ENCODE data around the gene RPRD1B. TPM values are rescaled to one million over a fixed set of nuclear protein-coding genes. Genes with fewer than 3 reads are reported as not detected.

RPRD1B gene
- 21.4 and 29.5 TPM in 2 replicates for total RNA-seq

DNA sequence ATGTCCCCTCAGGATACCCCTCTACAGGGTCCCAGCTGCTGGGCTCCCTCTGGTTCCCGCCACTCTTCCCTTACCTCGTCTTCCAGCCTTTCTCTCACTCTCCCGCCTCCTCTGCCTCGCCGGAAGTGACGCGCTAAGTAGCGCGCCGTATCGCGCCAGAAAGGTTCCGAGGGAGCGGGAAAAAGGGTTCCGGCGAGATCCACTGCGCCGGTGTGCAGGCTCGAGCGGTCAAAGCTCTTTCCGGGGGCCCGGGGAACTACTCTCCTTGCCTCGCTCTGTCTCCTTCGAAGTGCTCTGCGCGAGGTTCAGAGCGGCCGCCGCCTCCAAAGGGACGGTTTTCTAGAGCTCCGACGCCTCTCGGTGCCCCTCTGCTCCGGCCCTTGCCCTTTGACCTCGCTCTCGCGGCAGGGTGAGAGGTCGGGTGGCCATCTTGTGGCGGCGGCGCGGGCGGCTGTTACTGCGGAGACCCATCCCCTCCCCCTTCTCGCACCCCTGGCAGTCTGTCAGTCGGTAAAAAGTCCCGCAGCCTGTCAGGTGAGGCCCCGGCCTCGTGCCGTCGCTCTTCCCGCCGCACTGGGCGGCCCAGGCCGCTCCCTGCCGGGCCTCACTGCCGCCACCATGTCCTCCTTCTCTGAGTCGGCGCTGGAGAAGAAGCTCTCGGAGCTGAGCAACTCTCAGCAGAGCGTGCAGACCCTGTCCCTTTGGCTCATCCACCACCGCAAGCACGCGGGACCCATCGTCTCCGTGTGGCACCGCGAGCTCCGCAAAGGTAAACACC, at the start of gene RPRD1B, which contains the start of gene TTI1:
TSS of gene RPRD1B (plus strand) at position 417 of the 778 bp plus-strand sequence. CDS start at position 619, 202 bp downstream.
TSS of gene TTI1 (minus strand) at position 127 of the 778 bp plus-strand sequence. CDS start 19,640 bp downstream, outside the sequence.

Small RNAs within 50 kb of the gene (small RNA-seq; reads per million reads assigned to genes)
- not detected for gene RN7SL237P (ENCODE audit: low replicate concordance)

Other genes with a start within 250 kb of the RPRD1B start
- gene VSTM2L, start 130.6 kb upstream of the RPRD1B start, total RNA-seq: 0.22 and 0.57 TPM in 2 replicates
- 13.1 and 27.9 TPM in 2 replicates for gene TTI1, start 290 bp upstream of the RPRD1B start, total RNA-seq
- gene TGM2, start 131.5 kb downstream of the RPRD1B start, total RNA-seq: 1,446 and 1,516 TPM in 2 replicates
- gene KIAA1755, start 227.0 kb downstream of the RPRD1B start, total RNA-seq: 0.22 and 1.7 TPM in 2 replicates

Data from placental pericyte (primary cell).